Endothelial cell of umbilical vein (primary cell): ENCODE results near the gene TNFSF12. TPM values are rescaled to one million over a fixed set of nuclear protein-coding genes. Genes with fewer than 3 reads are reported as not detected.

Experiments used
- BruUV-seq: library from RNA; stranded (reverse); fragments of 400-500 nt; replicated peaks from 2 replicates; lab custom pipeline; 2021; lab: Mats Ljungman, UMichigan
- CTCF ChIA-PET: fragments of 300-600, 350-600 bp; sonication (Branson Sonifier 250); formaldehyde crosslinking; loops from one replicate; lab custom pipeline; 2021; ENCODE audit warnings: antibody characterized with exemption, inconsistent platforms; lab: Charles Lee
- POLR2A ChIA-PET: fragments of 300-600, 350-600 bp; sonication (Branson Sonifier 250); formaldehyde crosslinking; loops from one replicate; lab custom pipeline; 2021; ENCODE audit warnings: antibody characterized with exemption, inconsistent platforms; lab: Charles Lee
- DNase-seq: peaks from one replicate; pipeline ENCODE4 v3.0.0-alpha.2; 2011; ENCODE audit warnings: low read depth, low spot score
- FAIRE-seq: peaks from 2 replicates; lab custom pipeline; 2011; peaks lifted over from hg19 to GRCh38; lab: Jason Lieb, UNC
- H2AFZ ChIP-seq: 2 replicates; pipeline ENCODE4 v1.6.0; 2012; ENCODE audit warnings: low read depth, low read length, control low read depth, inconsistent platforms
- H3K27ac ChIP-seq: 2 replicates; pipeline ENCODE4 v1.5.1; 2011; ENCODE audit warnings: low read depth, mild to moderate bottlenecking, control low read depth, low read length, moderate library complexity; ENCODE audit not compliant: insufficient read depth
- H3K27me3 ChIP-seq, 2 experiments: 2 replicates each; pipeline versions ENCODE4 v1.6.0 to v1.6.1; 2011; ENCODE audit warnings: low read length in 2 of 2, mixed read lengths in 1 of 2; ENCODE audit not compliant: control insufficient read depth in 2 of 2, insufficient read depth in 2 of 2
- H3K36me3 ChIP-seq, 2 experiments: 2 replicates in 1 of 2; 3 replicates in 1 of 2; pipeline ENCODE4 v1.5.1; 2011; ENCODE audit warnings: low read length in 2 of 2, mild to moderate bottlenecking in 1 of 2, moderate library complexity in 1 of 2; ENCODE audit not compliant: control insufficient read depth in 2 of 2, insufficient read depth in 2 of 2; ENCODE audit errors: extremely low read depth in 1 of 2
- H3K4me1 ChIP-seq: 3 replicates; pipeline ENCODE4 v1.5.1; 2011; ENCODE audit warnings: mild to moderate bottlenecking, low read length; ENCODE audit not compliant: control insufficient read depth, insufficient read depth; ENCODE audit errors: extremely low read depth
- H3K4me2 ChIP-seq: 2 replicates; pipeline ENCODE4 v1.6.1; 2011; ENCODE audit warnings: low read length, control low read depth, mixed read lengths; ENCODE audit not compliant: insufficient read depth
- H3K4me3 ChIP-seq, 3 experiments: fragments of 200-600 bp in 1 of 3; sonication (generic), shearing (Covaris generic) in 1 of 3; replicated peaks in 1 of 3; 2 replicates each; pipeline ENCODE4 v1.5.1; 2011 to 2016; ENCODE audit warnings: control low read depth in 3 of 3, low read length in 3 of 3, mild to moderate bottlenecking in 2 of 3, inconsistent platforms in 1 of 3, low read depth in 1 of 3, moderate library complexity in 1 of 3; ENCODE audit not compliant: insufficient read depth in 1 of 3
- H3K79me2 ChIP-seq: 2 replicates; pipeline ENCODE4 v1.6.0; 2012; ENCODE audit warnings: low read length, inconsistent platforms; ENCODE audit not compliant: control insufficient read depth, insufficient read depth
- H3K9ac ChIP-seq: replicated peaks from 2 replicates; pipeline ENCODE3; 2011; ENCODE audit warnings: low read length, control low read depth; ENCODE audit not compliant: insufficient read depth; ENCODE audit errors: extremely low read depth
- H3K9me1 ChIP-seq: replicated peaks from 3 replicates; pipeline ENCODE4 v1.6.0; 2011; ENCODE audit warnings: mild to moderate bottlenecking, low read length; ENCODE audit not compliant: control insufficient read depth, insufficient read depth; ENCODE audit errors: extremely low read depth
- H3K9me3 ChIP-seq: replicated peaks from 2 replicates; pipeline ENCODE4 v1.5.1; 2012; ENCODE audit warnings: low read length, inconsistent platforms; ENCODE audit not compliant: control insufficient read depth, insufficient read depth
- H4K20me1 ChIP-seq: replicated peaks from 2 replicates; pipeline ENCODE3; 2011; ENCODE audit warnings: mild to moderate bottlenecking, low read length; ENCODE audit not compliant: control insufficient read depth, insufficient read depth; ENCODE audit errors: extremely low read depth
- CTCF ChIP-seq, 2 donors: IDR thresholded peaks; 1 replicate in 1 of 2; 2 replicates in 1 of 2; pipeline ENCODE4 v1.5.1; 2011; ENCODE audit warnings: low read length in 2 of 2, mild to moderate bottlenecking in 2 of 2, moderate library complexity in 2 of 2, control low read depth in 1 of 2, inconsistent platforms in 1 of 2, low read depth in 1 of 2; ENCODE audit not compliant: insufficient read depth in 1 of 2; ENCODE audit errors: extremely low read depth in 1 of 2
- EZH2 ChIP-seq: IDR thresholded peaks from 2 replicates; pipeline ENCODE4 v1.6.1; 2012; ENCODE audit warnings: borderline replicate concordance, low read depth, mild to moderate bottlenecking, moderate library complexity, low read length, inconsistent platforms; ENCODE audit not compliant: severe bottlenecking
- FOS ChIP-seq: IDR thresholded peaks from 2 replicates; pipeline ENCODE4 v1.6.1; 2011; ENCODE audit warnings: mild to moderate bottlenecking, low read length, moderate library complexity, borderline replicate concordance; ENCODE audit not compliant: insufficient read depth
- GATA2 ChIP-seq: IDR thresholded peaks from 2 replicates; pipeline ENCODE4 v1.7.0; 2011; ENCODE audit warnings: low read depth, mild to moderate bottlenecking, moderate library complexity, mixed read lengths, low read length; ENCODE audit not compliant: insufficient read length, insufficient read depth
- JUN ChIP-seq: IDR thresholded peaks from 2 replicates; pipeline ENCODE4 v1.6.1; 2011; ENCODE audit warnings: borderline replicate concordance, low read depth; ENCODE audit not compliant: insufficient read length, insufficient read depth
- MAX ChIP-seq: IDR thresholded peaks from 2 replicates; pipeline ENCODE4 v1.6.1; 2011; ENCODE audit not compliant: insufficient read depth, insufficient read length
- MYC ChIP-seq: IDR thresholded peaks from one replicate; pipeline ENCODE4 v1.6.1; 2011; ENCODE audit warnings: mild to moderate bottlenecking, low read depth, low read length
- POLR2A ChIP-seq: IDR thresholded peaks from 2 replicates; pipeline ENCODE4 v1.6.1; 2012; ENCODE audit warnings: low read depth, mild to moderate bottlenecking, control low read depth, low read length
- POLR2AphosphoS5 ChIP-seq: IDR thresholded peaks from 2 replicates; pipeline ENCODE4 v1.6.1; 2012; ENCODE audit warnings: low read depth, mild to moderate bottlenecking, control low read depth, low read length, moderate library complexity; ENCODE audit not compliant: insufficient read depth
- dilution Hi-C: fragments of 300-500 bp; cut with MboI; formaldehyde crosslinking; loops from one replicate; pipeline ENCODE4 v1.15.0; 2019; ENCODE audit warnings: low sequenced_read_pairs; ENCODE audit not compliant: extremely low pct_ligation_motif_present
- intact Hi-C: fragments of 100-400 bp; cut with micrococcal nuclease; formaldehyde crosslinking; loops from one replicate; pipeline ENCODE4 v1.10.0; 2022
- polyA plus RNA-seq, 4 experiments: library from polyadenylated mRNA; depleted of rRNA in 3 of 4; stranded (reverse) in 3 of 4; unstranded in 1 of 4; fragments of >200 nt; gene quantifications; 2 replicates each; pipeline versions ENCODE4 v1.2.1 to v1.2.3, GENCODE V29; 2011 to 2012; ENCODE audit warnings: missing spikeins in 1 of 4
- total RNA-seq: library from RNA; stranded (reverse); gene quantifications from 2 replicates; pipeline ENCODE4 v1.2.3, GENCODE V29; 2021

Gene TNFSF12
- total and polyA plus RNA-seq, 2 donors (not counting 3 experiments of a cell fraction or from before 2014, with no cell fraction given): 28.4 to 39.4 TPM

- intact Hi-C loops: no loop called here
Observed at GRCh38 chr17:7553356-7553755, 4.5 kb downstream of the TNFSF12 start.

More at GRCh38 chr17:7553356-7553755, 4.5 kb downstream of the TNFSF12 start:
- H3K4me2 ChIP-seq: no peak overlapping the region
- BruUV-seq: no TSS peak
- H3K27me3 ChIP-seq: no peaks in the 10 kb centered on the region
- DNase-seq: no peak
- no peaks in the 10 kb centered on the region for H3K36me3 ChIP-seq
- FAIRE-seq: no peak
- peaks cover 19% of the 10 kb centered on the region for H3K4me1 ChIP-seq
- no peaks in the 10 kb centered on the region for H3K9me1 ChIP-seq
- H4K20me1 ChIP-seq: no peaks in the 10 kb centered on the region
- no peak overlapping the region for H2AFZ ChIP-seq
- dilution Hi-C loops: no loop called here
- no peak overlapping the region for H3K4me3 ChIP-seq
- CTCF ChIA-PET: interaction anchor here (4.7 kb wide), 1 partner anchor 39 kb away, joined by 25 read pairs; no protein-coding TSS in a partner anchor
- H3K27ac ChIP-seq: no peak overlapping the region
- H3K79me2 ChIP-seq: no peaks in the 10 kb centered on the region
- TF ChIP-seq EZH2: no peak
- TF ChIP-seq CTCF (IDR thresholded peaks at IDR 0.05; ENCODE audit: extremely low read depth in 1 of 2, insufficient read depth in 1 of 2, low read depth in 1 of 2, low read length in 2 of 2): no peak
- no peak for TF ChIP-seq FOS
- no peak for TF ChIP-seq GATA2
- TF ChIP-seq MAX: no peak
- TF ChIP-seq MYC: no peak
- no peak for TF ChIP-seq POLR2A
- TF ChIP-seq JUN: no peak
- TF ChIP-seq POLR2AphosphoS5: no peak
- POLR2A ChIA-PET: no interaction called here
- no peak overlapping the region for H3K9ac ChIP-seq
- no peaks in the 10 kb centered on the region for H3K9me3 ChIP-seq
